ENCODE measurements around the gene CENPH. TPM values are rescaled to one million over a fixed set of nuclear protein-coding genes. Genes with fewer than 3 reads are reported as not detected.

CENPH gene
- total and polyA plus RNA-seq, 7 donors: 1.3 to 11.3 (median 3.8) TPM

- no peak for TF ChIP-seq POLR2AphosphoS5 (IDR thresholded peaks at IDR 0.05)
- no peak overlapping the region for H3K4me3 ChIP-seq
- H3K9me3 ChIP-seq: no peaks in the 10 kb centered on the region
- no peak for DNase-seq
- H3K27ac ChIP-seq: no peak overlapping the region
- H3K36me3 ChIP-seq: peaks cover 4 to 57% (median 20%) of the 10 kb centered on the region in 4 donors
- H3K27me3 ChIP-seq: no peaks in the 10 kb centered on the region
- intact Hi-C loops (cut with DNase I): no loop called here
- 97 to 100% methylated on average over 1 of the region's 1 CpG for WGBS, 2 donors
- H3K4me1 ChIP-seq: no peaks in the 10 kb centered on the region
These were observed 68.2 kb downstream of the CENPH start for GRCh38 chr5:69257577-69257976.

Small RNAs within 50 kb of the gene (small RNA-seq; reads per million reads assigned to genes)
- 0 reads per million in 3 donors for gene SNORA50D

Other genes starting within 250 kb of the CENPH start
- 10 to 100 TPM; 37.2 to 56.4 (median 44.4) TPM for gene SLC30A5, start 95.6 kb upstream of the CENPH start, total RNA-seq
- gene SLC30A5, start 95.6 kb upstream of the CENPH start, polyA plus RNA-seq: 10 to 100 TPM in 2 of 3 donors, 1 to 10 TPM in 1; 8.3 to 23.5 (median 10.2) TPM
- gene CCNB1, start 22.4 kb upstream of the CENPH start, total RNA-seq: 1 to 10 TPM; 2.3 to 3.6 (median 2.5) TPM
- 10 to 100 TPM; 13.2 to 68.1 (median 19.7) TPM for gene CCNB1, start 22.4 kb upstream of the CENPH start, polyA plus RNA-seq
- 10 to 100 TPM in 3 of 4 donors, 1 to 10 TPM in 1; 7.2 to 18.5 (median 13.8) TPM for gene CDK7, start 45.3 kb downstream of the CENPH start, total RNA-seq
- gene CDK7, start 45.3 kb downstream of the CENPH start, polyA plus RNA-seq: 10 to 100 TPM; 23.4 to 35.1 (median 25.8) TPM
- gene CCDC125, start 143.2 kb downstream of the CENPH start, total RNA-seq: 1 to 10 TPM; 2.9 to 4.7 (median 3.4) TPM
- gene CCDC125, start 143.2 kb downstream of the CENPH start, polyA plus RNA-seq: 10 to 100 TPM in 1 of 3 donors, 1 to 10 TPM in 2; 7.7 to 11.6 (median 7.8) TPM
- gene AK6, start 179.9 kb downstream of the CENPH start, total RNA-seq: 10 to 100 TPM; 20.7 to 34.1 (median 28.5) TPM
- gene AK6, start 179.9 kb downstream of the CENPH start, polyA plus RNA-seq: 10 to 100 TPM; 36.5 to 51.8 (median 40.2) TPM
- 10 to 100 TPM; 33.2 to 52.8 (median 38.6) TPM for gene TAF9, start 179.9 kb downstream of the CENPH start, total RNA-seq
- 10 to 100 TPM; 57.4 to 77.9 (median 60.1) TPM for gene TAF9, start 179.9 kb downstream of the CENPH start, polyA plus RNA-seq
- 10 to 100 TPM; 18.3 to 25.3 (median 19.5) TPM for gene RAD17, start 180.2 kb downstream of the CENPH start, total RNA-seq
- 10 to 100 TPM; 13.1 to 16.9 (median 13.2) TPM for gene RAD17, start 180.2 kb downstream of the CENPH start, polyA plus RNA-seq
- gene MARVELD2, start 225.5 kb downstream of the CENPH start, total RNA-seq: under 1 TPM in 3 of 4 donors, not detected in 1; 0.28 to 0.49 (median 0.36) TPM
- gene MARVELD2, start 225.5 kb downstream of the CENPH start, polyA plus RNA-seq: 1 to 10 TPM; 4.2 to 9.7 (median 5.8) TPM

Data from sigmoid colon (tissue), 7 donors.